Left ventricle myocardium inferior (tissue), 1 donor: ENCODE measurements around the gene CASZ1. TPM values are rescaled to one million over a fixed set of nuclear protein-coding genes. Genes with fewer than 3 reads are reported as not detected.

Experiments used
- DNase-seq: peaks from one replicate; pipeline ENCODE4 v3.0.0-alpha.2; 2020
- H3K27ac ChIP-seq: fragments of 200-600 bp; replicated peaks from 2 replicates; pipeline ENCODE4 v1.8.0; 2021
- H3K27me3 ChIP-seq: fragments of 200-600 bp; 2 replicates; pipeline ENCODE4 v1.8.0; 2021; ENCODE audit warnings: low read depth
- H3K36me3 ChIP-seq: fragments of 200-600 bp; 2 replicates; pipeline ENCODE4 v1.8.0; 2021
- H3K4me1 ChIP-seq: fragments of 200-600 bp; 2 replicates; pipeline ENCODE4 v1.8.0; 2021
- H3K4me3 ChIP-seq: fragments of 200-600 bp; 2 replicates; pipeline ENCODE4 v1.8.0; 2021; ENCODE audit warnings: mild to moderate bottlenecking, moderate library complexity
- H3K9me3 ChIP-seq: fragments of 200-600 bp; replicated peaks from 2 replicates; pipeline ENCODE4 v1.8.0; 2021
- CTCF ChIP-seq: fragments of 200-600 bp; IDR thresholded peaks from 2 replicates; pipeline ENCODE4 v1.8.0; 2021; ENCODE audit warnings: antibody characterized with exemption, mild to moderate bottlenecking, borderline replicate concordance
- intact Hi-C: fragments of 100-400 bp; cut with micrococcal nuclease; formaldehyde crosslinking; loops from one replicate; pipeline ENCODE4 v1.11.0; 2022
- total RNA-seq: library from RNA; stranded (reverse); fragmentation: NEBNext Ultra II Directional; extraction: Animal tissue kit (Norgen Biotek cat#: 25700); gene quantifications from one replicate; pipeline ENCODE4 v1.2.1, GENCODE V29; 2021
- donor health status: DM: no; HTN: yes; CAD: no; lungs with severe emphysema.

CASZ1 gene
- total RNA-seq, 1 donor from 2014 or later: 56.3 TPM

GRCh38 chr1:10591010-10591409 is 205.4 kb downstream of the CASZ1 start:
- H3K9me3 ChIP-seq: no peaks in the 10 kb centered on the region
- no peaks in the 10 kb centered on the region for H3K27me3 ChIP-seq
- TF ChIP-seq CTCF: no peak
- no peaks in the 10 kb centered on the region for H3K36me3 ChIP-seq
- H3K4me1 ChIP-seq: peaks cover 42% of the 10 kb centered on the region
- intact Hi-C loops: no loop called here
- DNase-seq: no peak
- H3K4me3 ChIP-seq: no peak overlapping the region
- no peak overlapping the region for H3K27ac ChIP-seq

- intact Hi-C loops: no loop called here
- Histone ChIP-seq H3K27me3 (no peaks in the 10 kb centered on the region), H3K4me3 (no peak overlapping the region), H3K9me3 (peaks cover 8% of the 10 kb centered on the region), H3K27ac (no peak overlapping the region), H3K4me1 (peaks cover 23% of the 10 kb centered on the region), H3K36me3 (no peaks in the 10 kb centered on the region)
- no peak for DNase-seq
- TF ChIP-seq CTCF: no peak
Observed at GRCh38 chr1:10589074-10589473, 207.4 kb downstream of the CASZ1 start.

- Histone ChIP-seq H3K9me3 (peaks cover 8% of the 10 kb centered on the region), H3K36me3 (no peaks in the 10 kb centered on the region), H3K4me3 (no peak overlapping the region), H3K4me1 (peaks cover 19% of the 10 kb centered on the region), H3K27ac (no peak overlapping the region), H3K27me3 (no peaks in the 10 kb centered on the region)
- intact Hi-C loops: no loop called here
- no peak for TF ChIP-seq CTCF
- no peak for DNase-seq
Observed at GRCh38 chr1:10588640-10589039, 207.8 kb downstream of the CASZ1 start.

Other genes with a start within 250 kb of the CASZ1 start
- 95.5 TPM for gene TARDBP, start 216.0 kb upstream of the CASZ1 start, total RNA-seq